HepG2 (cell line): Measurements from ENCODE around the gene MTCH1. TPM values are rescaled to one million over a fixed set of nuclear protein-coding genes. Genes with fewer than 3 reads are reported as not detected.

ENCODE experiments used
- ATAC-seq: fragments of 200-7000 bp; cut with Tn5 transposase; 3 replicates; pipeline ENCODE4 v1.9.1; 2020; ENCODE audit warnings: mild to moderate bottlenecking, moderate library complexity
- BruUV-seq: library from RNA; stranded (reverse); fragments of 400-500 nt; replicated peaks from 2 replicates; lab custom pipeline; 2021; lab: Mats Ljungman, UMichigan
- CTCF ChIA-PET: fragments of 300-600 bp; formaldehyde crosslinking; extraction: SDS; loops from one replicate; lab custom pipeline; 2021; ENCODE audit warnings: low total read pairs, inconsistent platforms, low intra/inter-chr PET ratio; lab: Yijun Ruan, JAX
- POLR2A ChIA-PET: fragments of 350-600 bp; sonication (Branson Sonifier 250); formaldehyde crosslinking; loops from one replicate; lab custom pipeline; 2020; ENCODE audit warnings: antibody characterized with exemption, inconsistent platforms; lab: Yijun Ruan, JAX
- DNase-seq: peaks from one replicate; pipeline ENCODE4 v3.0.0-alpha.2; 2015; ENCODE audit warnings: low spot score
- FAIRE-seq: peaks from 3 replicates; lab custom pipeline; 2011; peaks lifted over from hg19 to GRCh38; lab: Jason Lieb, UNC
- H2AFZ ChIP-seq: one replicate; pipeline ENCODE4 v1.6.1; 2011; ENCODE audit warnings: low read length, inconsistent platforms
- H3K27ac ChIP-seq: fragments of 300-600 bp; 3 replicates; pipeline ENCODE4 v1.8.0; 2011; ENCODE audit warnings: mixed run types, mild to moderate bottlenecking, mixed read lengths, low read length, inconsistent platforms; ENCODE audit not compliant: insufficient read depth; ENCODE audit errors: extremely low read length
- H3K27me3 ChIP-seq, 2 experiments: fragments of 200-600 bp in 1 of 2; 2 replicates in 1 of 2; 3 replicates in 1 of 2; pipeline versions ENCODE4 v1.6.0 to v1.8.0; 2011; ENCODE audit warnings: low read length in 2 of 2, mild to moderate bottlenecking in 2 of 2, moderate library complexity in 2 of 2, inconsistent platforms in 1 of 2; ENCODE audit not compliant: insufficient read depth in 2 of 2, control insufficient read depth in 1 of 2
- H3K36me3 ChIP-seq, 2 experiments: fragments of 200-600 bp in 1 of 2; replicated peaks in 1 of 2; 2 replicates in 1 of 2; 3 replicates in 1 of 2; pipeline versions ENCODE4 v1.5.1 to v1.8.0; 2011; ENCODE audit warnings: low read length in 2 of 2, inconsistent platforms in 1 of 2; ENCODE audit not compliant: insufficient read depth in 2 of 2, control insufficient read depth in 1 of 2
- H3K4me1 ChIP-seq: 2 replicates; pipeline ENCODE4 v1.5.1; 2012; ENCODE audit warnings: low read length, inconsistent platforms; ENCODE audit not compliant: insufficient read depth
- H3K4me2 ChIP-seq: 2 replicates; pipeline ENCODE4 v1.6.0; 2011; ENCODE audit warnings: low read depth, low read length, inconsistent platforms
- H3K4me3 ChIP-seq, 3 experiments: fragments of 200-600 bp in 1 of 3; sonication (generic), shearing (Covaris generic) in 1 of 3; replicated peaks in 1 of 3; 2 replicates each; pipeline ENCODE4 v1.5.1; 2011 to 2016; ENCODE audit warnings: low read length in 3 of 3, inconsistent platforms in 2 of 3, low read depth in 2 of 3, mild to moderate bottlenecking in 2 of 3, control low read depth in 1 of 3, mixed read lengths in 1 of 3; ENCODE audit not compliant: insufficient read depth in 1 of 3
- H3K79me2 ChIP-seq: one replicate; pipeline ENCODE4 v1.6.1; 2011; ENCODE audit warnings: low read length, inconsistent platforms; ENCODE audit not compliant: insufficient read depth
- H3K9ac ChIP-seq: 2 replicates; pipeline ENCODE4 v1.6.0; 2011; ENCODE audit warnings: mild to moderate bottlenecking, low read depth, low read length, inconsistent platforms; ENCODE audit not compliant: insufficient read depth
- H3K9me3 ChIP-seq: 2 replicates; pipeline ENCODE4 v1.5.1; 2012; ENCODE audit warnings: mild to moderate bottlenecking, low read length
- H4K20me1 ChIP-seq: 2 replicates; pipeline ENCODE4 v1.6.0; 2011; ENCODE audit warnings: inconsistent platforms, mild to moderate bottlenecking, low read length, moderate library complexity; ENCODE audit not compliant: insufficient read depth
- GABPB1 ChIP-seq: IDR thresholded peaks from 2 replicates; pipeline ENCODE4 v1.6.1; 2016; ENCODE audit warnings: mild to moderate bottlenecking, missing genetic modification reagents, moderate library complexity, missing compliant biosample characterization
- NFYB ChIP-seq: sonication (generic); formaldehyde crosslinking; IDR thresholded peaks from 2 replicates; pipeline ENCODE4 v1.4.0; 2020; ENCODE audit warnings: missing genetic modification reagents
- SP140L ChIP-seq: sonication (generic); formaldehyde crosslinking; IDR thresholded peaks from 2 replicates; pipeline ENCODE4 v1.4.0; 2020; ENCODE audit warnings: missing genetic modification reagents, borderline replicate concordance
- SPEN ChIP-seq: sonication (generic); formaldehyde crosslinking; IDR thresholded peaks from 2 replicates; pipeline ENCODE4 v1.5.1; 2020; ENCODE audit warnings: low read depth, mild to moderate bottlenecking, missing genetic modification reagents
- SRSF4 ChIP-seq: fragments of 200-400 bp; formaldehyde crosslinking; IDR thresholded peaks from one replicate; pipeline ENCODE4 v1.6.1; 2018; ENCODE audit warnings: mild to moderate bottlenecking, low read depth, low read length, moderate library complexity; ENCODE audit not compliant: poor library complexity, severe bottlenecking
- TBX2 ChIP-seq: sonication (generic); formaldehyde crosslinking; IDR thresholded peaks from 2 replicates; pipeline ENCODE4 v1.5.0; 2020; ENCODE audit warnings: missing genetic modification reagents, mild to moderate bottlenecking, borderline replicate concordance
- TP53 ChIP-seq: sonication (generic); formaldehyde crosslinking; conservative IDR thresholded peaks from 2 replicates; pipeline ENCODE4 v1.4.0; 2020; ENCODE audit warnings: missing genetic modification reagents
- ZBTB38 ChIP-seq: sonication (generic); formaldehyde crosslinking; IDR thresholded peaks from 2 replicates; pipeline ENCODE4 v1.5.1; 2020; ENCODE audit warnings: mild to moderate bottlenecking, missing genetic modification reagents
- ZC3H13 ChIP-seq: sonication (generic); formaldehyde crosslinking; IDR thresholded peaks from 2 replicates; pipeline ENCODE4 v1.8.1; 2023; ENCODE audit warnings: mild to moderate bottlenecking, missing genetic modification reagents, moderate library complexity
- ZFP62 ChIP-seq: sonication (generic); formaldehyde crosslinking; IDR thresholded peaks from 2 replicates; pipeline ENCODE4 v1.4.0; 2020; ENCODE audit warnings: missing genetic modification reagents
- ZNF235 ChIP-seq: sonication (generic); formaldehyde crosslinking; IDR thresholded peaks from 2 replicates; pipeline ENCODE4 v1.8.1; 2023; ENCODE audit warnings: mild to moderate bottlenecking, missing genetic modification reagents, borderline replicate concordance
- ZNF431 ChIP-seq: sonication (generic); formaldehyde crosslinking; IDR thresholded peaks from 2 replicates; pipeline ENCODE4 v1.9.0; 2022; ENCODE audit warnings: missing genetic modification reagents, low read depth, mild to moderate bottlenecking, borderline replicate concordance
- WGBS: methylation state at CpG from one replicate; pipeline ENCODE4 v1.1.6; 2017; ENCODE audit warnings: low lambda C conversion rate; 5-methylcytosine and 5-hydroxymethylcytosine counted together
- in situ Hi-C: cut with HindIII; loops from 2 replicates; pipeline ENCODE4 v1.10.0; 2017; ENCODE audit warnings: low pct_unique_long_range_greater_than_20kb; ENCODE audit not compliant: extremely low pct_ligation_motif_present
- intact Hi-C: fragments of 100-400 bp; cut with micrococcal nuclease; formaldehyde crosslinking; loops from one replicate; pipeline ENCODE4 v1.10.0; 2022; ENCODE audit not compliant: unreplicated experiment
- polyA plus RNA-seq, 8 experiments: library from polyadenylated mRNA; depleted of rRNA in 3 of 8; stranded (reverse) in 7 of 8; unstranded in 1 of 8; fragments of >200 nt; fragmentation: Illumina TruSeq in 4 of 8; extraction: Trizol in 4 of 8; gene quantifications; 2 replicates each; pipeline versions ENCODE4 v1.2.1 to v1.2.3, GENCODE V29; 2011 to 2016; ENCODE audit warnings: low read depth in 4 of 8, missing spikeins in 1 of 8, mixed read lengths in 1 of 8; ENCODE audit not compliant: insufficient read depth in 1 of 8
- total RNA-seq, 5 experiments: library from RNA; depleted of rRNA; stranded (reverse); fragments of >200 nt; fragmentation: Illumina TruSeq; extraction: Trizol; gene quantifications; 2 replicates each; pipeline ENCODE4 v1.2.3, GENCODE V29; 2016; ENCODE audit warnings: low read depth in 1 of 5
- TF ChIP-seq, protein P1 (sequence below), 2 experiments: sonication (generic) in 1 of 2; formaldehyde crosslinking in 1 of 2; IDR thresholded peaks; 2 replicates each; pipeline versions ENCODE4 v1.4.0 to v1.6.1; 2016 to 2020; ENCODE audit warnings: borderline replicate concordance in 1 of 2, low read depth in 1 of 2, mild to moderate bottlenecking in 1 of 2, missing genetic modification reagents in 1 of 2
- TF ChIP-seq, protein P2 (sequence below), 2 experiments: sonication (generic) in 1 of 2; formaldehyde crosslinking in 1 of 2; IDR thresholded peaks; 2 replicates each; pipeline versions ENCODE4 v1.6.1 to v1.9.0; 2014 to 2022; ENCODE audit warnings: antibody characterized with exemption in 1 of 2, borderline replicate concordance in 1 of 2, inconsistent platforms in 1 of 2, low read depth in 1 of 2, missing genetic modification reagents in 1 of 2

MTCH1 gene
- total and polyA plus RNA-seq, 2 of the 13 experiments (the other 11 are each of a cell fraction or from before 2014, with no cell fraction given) = 86.2 to 144 TPM

GRCh38 chr6:36962874-36963273 is 23.1 kb downstream of the MTCH1 start:
- Histone ChIP-seq H4K20me1 (no peaks in the 10 kb centered on the region), H3K79me2 (no peaks in the 10 kb centered on the region), H2AFZ (no peak overlapping the region), H3K9me3 (no peaks in the 10 kb centered on the region), H3K27ac (no peak overlapping the region), H3K4me3 (no peak overlapping the region), H3K9ac (no peak overlapping the region), H3K4me1 (peaks cover 8% of the 10 kb centered on the region; the same call in 1 of the 2 replicates), H3K36me3 (peaks cover 3 to 8% of the 10 kb centered on the region in 2 experiments; a peak in 4 of 5 replicates), H3K27me3 (peaks cover 3 to 16% of the 10 kb centered on the region in 2 experiments; a peak in 2 of 5 replicates), H3K4me2 (no peak overlapping the region)
- ChIA-PET CTCF (no interaction called here), POLR2A (no interaction called here)
- no peak for DNase-seq
- no TSS peak for BruUV-seq
- ATAC-seq = no peak
- no peak for FAIRE-seq
- 72% methylated on average over 12 of the region's 12 CpGs for WGBS
- in situ Hi-C loops (no loop called here), intact Hi-C loops (no loop called here)
- 0 out of 2 replicates have a peak, but pooled peaks have one; percentile 18 for TF ChIP-seq GABPB1 (CRISPR knock-in tag)
- TF ChIP-seq, protein P1, sequence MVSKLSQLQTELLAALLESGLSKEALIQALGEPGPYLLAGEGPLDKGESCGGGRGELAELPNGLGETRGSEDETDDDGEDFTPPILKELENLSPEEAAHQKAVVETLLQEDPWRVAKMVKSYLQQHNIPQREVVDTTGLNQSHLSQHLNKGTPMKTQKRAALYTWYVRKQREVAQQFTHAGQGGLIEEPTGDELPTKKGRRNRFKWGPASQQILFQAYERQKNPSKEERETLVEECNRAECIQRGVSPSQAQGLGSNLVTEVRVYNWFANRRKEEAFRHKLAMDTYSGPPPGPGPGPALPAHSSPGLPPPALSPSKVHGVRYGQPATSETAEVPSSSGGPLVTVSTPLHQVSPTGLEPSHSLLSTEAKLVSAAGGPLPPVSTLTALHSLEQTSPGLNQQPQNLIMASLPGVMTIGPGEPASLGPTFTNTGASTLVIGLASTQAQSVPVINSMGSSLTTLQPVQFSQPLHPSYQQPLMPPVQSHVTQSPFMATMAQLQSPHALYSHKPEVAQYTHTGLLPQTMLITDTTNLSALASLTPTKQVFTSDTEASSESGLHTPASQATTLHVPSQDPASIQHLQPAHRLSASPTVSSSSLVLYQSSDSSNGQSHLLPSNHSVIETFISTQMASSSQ (IDR thresholded peaks at IDR 0.05; ENCODE audit: low read depth) = no peak
- TF ChIP-seq, protein P1 (CRISPR knock-in tag; IDR thresholded peaks at IDR 0.05; ENCODE audit: borderline replicate concordance) = no peak
- TF ChIP-seq SP140L (CRISPR knock-in tag) = no peak
- TF ChIP-seq ZNF431 = no peak
- TF ChIP-seq ZBTB38 = no peak
- TF ChIP-seq ZC3H13 (CRISPR knock-in tag) = no peak
- TF ChIP-seq TBX2 = no peak
- TF ChIP-seq TP53 (CRISPR knock-in tag) = no peak
- TF ChIP-seq SPEN (CRISPR knock-in tag) = no peak
- TF ChIP-seq, protein P2, sequence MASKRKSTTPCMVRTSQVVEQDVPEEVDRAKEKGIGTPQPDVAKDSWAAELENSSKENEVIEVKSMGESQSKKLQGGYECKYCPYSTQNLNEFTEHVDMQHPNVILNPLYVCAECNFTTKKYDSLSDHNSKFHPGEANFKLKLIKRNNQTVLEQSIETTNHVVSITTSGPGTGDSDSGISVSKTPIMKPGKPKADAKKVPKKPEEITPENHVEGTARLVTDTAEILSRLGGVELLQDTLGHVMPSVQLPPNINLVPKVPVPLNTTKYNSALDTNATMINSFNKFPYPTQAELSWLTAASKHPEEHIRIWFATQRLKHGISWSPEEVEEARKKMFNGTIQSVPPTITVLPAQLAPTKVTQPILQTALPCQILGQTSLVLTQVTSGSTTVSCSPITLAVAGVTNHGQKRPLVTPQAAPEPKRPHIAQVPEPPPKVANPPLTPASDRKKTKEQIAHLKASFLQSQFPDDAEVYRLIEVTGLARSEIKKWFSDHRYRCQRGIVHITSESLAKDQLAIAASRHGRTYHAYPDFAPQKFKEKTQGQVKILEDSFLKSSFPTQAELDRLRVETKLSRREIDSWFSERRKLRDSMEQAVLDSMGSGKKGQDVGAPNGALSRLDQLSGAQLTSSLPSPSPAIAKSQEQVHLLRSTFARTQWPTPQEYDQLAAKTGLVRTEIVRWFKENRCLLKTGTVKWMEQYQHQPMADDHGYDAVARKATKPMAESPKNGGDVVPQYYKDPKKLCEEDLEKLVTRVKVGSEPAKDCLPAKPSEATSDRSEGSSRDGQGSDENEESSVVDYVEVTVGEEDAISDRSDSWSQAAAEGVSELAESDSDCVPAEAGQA (IDR thresholded peaks at IDR 0.05; ENCODE audit: low read depth) = no peak
- TF ChIP-seq, protein P2 (CRISPR knock-in tag; IDR thresholded peaks at IDR 0.05; ENCODE audit: borderline replicate concordance) = no peak
- TF ChIP-seq NFYB (CRISPR knock-in tag) = no peak
- no peak for TF ChIP-seq ZNF235 (CRISPR knock-in tag)
- TF ChIP-seq SRSF4 = no peak
- TF ChIP-seq ZFP62 (CRISPR knock-in tag) = no peak
